Measurements from ENCODE around the gene SREBF1.

The SREBF1 gene

DNA sequence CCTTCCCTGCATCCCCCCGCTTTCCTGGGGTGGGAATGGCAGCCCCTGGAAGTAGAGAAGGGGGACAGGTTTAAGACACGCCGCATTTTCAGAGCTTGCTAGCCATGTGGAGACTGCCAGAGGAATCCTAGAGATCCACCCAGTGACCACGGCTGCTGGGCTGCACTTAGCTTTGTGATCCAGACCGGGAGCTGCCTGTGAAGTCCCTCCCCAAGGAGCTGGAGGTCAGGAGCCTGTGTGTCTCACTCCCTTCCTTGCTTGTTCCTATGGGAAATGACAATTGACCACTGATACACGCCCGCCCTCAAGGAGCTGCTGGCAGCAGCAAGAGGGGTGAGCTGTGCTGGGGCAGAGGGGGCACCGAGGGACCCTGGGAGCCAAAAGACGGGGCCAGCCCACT lies 73.7 kb downstream of the SREBF1 start:
- DNase-seq (ENCODE audit: low read depth in 2 of 2), result no peak

DNA sequence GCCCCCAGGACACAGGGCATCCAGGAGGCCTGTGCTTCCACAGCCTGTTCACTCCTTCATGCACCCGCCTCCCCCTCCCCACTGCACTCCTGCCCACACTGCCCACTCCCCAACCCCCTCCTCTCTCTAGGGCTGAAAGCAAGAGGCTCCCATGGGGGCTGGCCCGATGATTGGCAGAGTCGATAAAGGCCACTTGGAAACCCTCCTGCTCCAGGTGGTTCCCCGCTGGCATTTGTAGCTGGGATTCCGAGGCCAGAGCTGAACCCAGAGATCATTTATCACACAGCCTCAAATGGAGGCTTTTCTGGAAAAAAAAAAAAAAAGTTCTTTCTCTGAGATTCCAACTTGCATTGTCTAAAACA lies 74.1 kb downstream of the SREBF1 start:
- no peak for DNase-seq (ENCODE audit: low read depth in 2 of 2)
